ENCODE measurements around the gene RAPGEF5.

RAPGEF5 gene

GRCh38 chr7:22115689-22116088 is 241.3 kb downstream of the RAPGEF5 start:
- H3K27ac ChIP-seq = no peak overlapping the region
- TF ChIP-seq CTCF (conservative IDR thresholded peaks at IDR 0.05) (no peak), ZFX (IDR thresholded peaks at IDR 0.05) (no peak)

- no peak overlapping the region for H3K27ac ChIP-seq
- TF ChIP-seq ZFX (IDR thresholded peaks at IDR 0.05) (no peak), CTCF (conservative IDR thresholded peaks at IDR 0.05) (no peak)
These were observed 242.4 kb downstream of the RAPGEF5 start for GRCh38 chr7:22114440-22114981.

GRCh38 chr7:22113041-22113440 is 243.9 kb downstream of the RAPGEF5 start:
- no peak overlapping the region for H3K27ac ChIP-seq
- no peak for TF ChIP-seq ZFX (IDR thresholded peaks at IDR 0.05)
- TF ChIP-seq CTCF (conservative IDR thresholded peaks at IDR 0.05) = no peak

- TF ChIP-seq CTCF (conservative IDR thresholded peaks at IDR 0.05) (no peak), ZFX (IDR thresholded peaks at IDR 0.05) (no peak)
- no peak overlapping the region for H3K27ac ChIP-seq
These were observed 245.3 kb downstream of the RAPGEF5 start for GRCh38 chr7:22111661-22112060.

GRCh38 chr7:22110881-22111280 is 246.1 kb downstream of the RAPGEF5 start:
- no peak overlapping the region for H3K27ac ChIP-seq
- TF ChIP-seq ZFX (IDR thresholded peaks at IDR 0.05) (no peak), CTCF (conservative IDR thresholded peaks at IDR 0.05) (no peak)

GRCh38 chr7:22110227-22110839 is 246.6 kb downstream of the RAPGEF5 start:
- peak; percentile 87 for TF ChIP-seq CTCF (conservative IDR thresholded peaks at IDR 0.05)
- no peak for TF ChIP-seq ZFX (IDR thresholded peaks at IDR 0.05)
- H3K27ac ChIP-seq = no peak overlapping the region

GRCh38 chr7:22109761-22110160 is 247.2 kb downstream of the RAPGEF5 start:
- H3K27ac ChIP-seq = no peak overlapping the region
- no peak for TF ChIP-seq ZFX (IDR thresholded peaks at IDR 0.05)
- no peak for TF ChIP-seq CTCF (conservative IDR thresholded peaks at IDR 0.05)

All from C4-2B (cell line).